Uterus (tissue), 4 donors: ENCODE data around the gene IL23R. TPM values are rescaled to one million over a fixed set of nuclear protein-coding genes. Genes with fewer than 3 reads are reported as not detected.

Experiments
- DNase-seq, 2 donors: peaks; one replicate each; pipeline ENCODE4 v3.0.0-alpha.2; 2019 to 2020
- H3K27ac ChIP-seq, 2 donors: fragments of 200-600 bp; sonication (generic); 1 replicate in 1 of 2; 2 replicates in 1 of 2; pipeline ENCODE4 v1.5.1; 2016 to 2018
- H3K27me3 ChIP-seq, 2 donors: fragments of 200-600 bp; sonication (generic); one replicate each; pipeline ENCODE4 v1.5.1; 2018 to 2019; ENCODE audit warnings: control low read depth in 1 of 2
- H3K36me3 ChIP-seq, 2 donors: fragments of 200-600 bp; sonication (generic); one replicate each; pipeline ENCODE4 v1.5.1; 2019; ENCODE audit warnings: control low read depth in 1 of 2
- H3K4me1 ChIP-seq, 2 donors: fragments of 200-600 bp; sonication (generic); one replicate each; pipeline ENCODE4 v1.5.1; 2018 to 2019; ENCODE audit warnings: control low read depth in 1 of 2
- H3K4me3 ChIP-seq, 2 donors: fragments of 200-600 bp; sonication (generic); 1 replicate in 1 of 2; 2 replicates in 1 of 2; pipeline ENCODE4 v1.5.1; 2018 to 2019; ENCODE audit warnings: mild to moderate bottlenecking in 1 of 2
- H3K9me3 ChIP-seq, 2 donors: fragments of 200-600 bp; sonication (generic); one replicate each; pipeline ENCODE4 v1.5.1; 2019; ENCODE audit warnings: control low read depth in 1 of 2
- POLR2A ChIP-seq, 2 donors: fragments of 450-650 bp; IDR thresholded peaks; one replicate each; pipeline ENCODE4 v1.6.1; 2016; ENCODE audit warnings: antibody characterized with exemption in 2 of 2, mild to moderate bottlenecking in 1 of 2, moderate library complexity in 1 of 2
- intact Hi-C: fragments of 100-400 bp; cut with DNase I; formaldehyde crosslinking; loops from one replicate; pipeline ENCODE4 v1.15.1; 2023; ENCODE audit warnings: low total_unique reads
- total RNA-seq, 4 donors: library from RNA; depleted of rRNA in 3 of 4; stranded (reverse); fragments of >200 nt in 3 of 4; gene quantifications; one replicate each; pipeline versions ENCODE4 v1.1.0 to v1.2.4, GENCODE V29; 2014 to 2023
- TF ChIP-seq, protein P1 (sequence below), 4 experiments: fragments of 200-600 bp in 2 of 4; fragments of 450-650 bp in 2 of 4; sonication (generic) in 2 of 4; IDR thresholded peaks; one replicate each; pipeline ENCODE4 v1.5.1; 2016 to 2019; ENCODE audit warnings: antibody characterized with exemption in 4 of 4, mild to moderate bottlenecking in 2 of 4, moderate library complexity in 1 of 4
- donor health status: DM: yes; HTN: yes; CAD: no.

Gene IL23R
- total RNA-seq, 4 donors from 2014 or later: 0.21 TPM; not detected in 3

DNA sequence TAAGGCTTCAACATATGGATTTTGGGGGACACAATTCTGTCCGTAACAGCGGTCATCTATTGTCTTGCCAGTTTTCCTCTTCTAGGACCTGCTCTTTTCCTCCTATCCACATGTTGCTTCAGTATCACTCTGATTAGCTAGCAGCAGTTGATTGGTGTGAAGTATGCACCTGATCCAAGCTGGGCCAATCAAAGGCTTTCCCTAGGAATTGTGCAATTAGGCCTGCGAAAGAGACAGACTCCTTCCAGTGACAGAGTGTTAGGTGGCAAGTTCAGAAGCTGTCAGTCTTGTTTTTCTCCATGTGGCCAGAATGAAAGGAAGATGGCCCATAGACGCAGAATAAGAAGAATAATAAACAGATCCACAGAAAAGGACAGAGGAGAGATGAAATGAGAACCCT, 107.3 kb downstream of the IL23R start:
- Histone ChIP-seq H3K9me3 (no peaks in the 10 kb centered on the region), H3K27me3 (no peaks in the 10 kb centered on the region), H3K4me3 (no peak overlapping the region), H3K27ac (no peak overlapping the region), H3K4me1 (no peaks in the 10 kb centered on the region), H3K36me3 (no peaks in the 10 kb centered on the region)
- intact Hi-C loops: no loop called here
- DNase-seq: no peak
- no peak for TF ChIP-seq POLR2A (IDR thresholded peaks at IDR 0.05)
- TF ChIP-seq, protein P1, sequence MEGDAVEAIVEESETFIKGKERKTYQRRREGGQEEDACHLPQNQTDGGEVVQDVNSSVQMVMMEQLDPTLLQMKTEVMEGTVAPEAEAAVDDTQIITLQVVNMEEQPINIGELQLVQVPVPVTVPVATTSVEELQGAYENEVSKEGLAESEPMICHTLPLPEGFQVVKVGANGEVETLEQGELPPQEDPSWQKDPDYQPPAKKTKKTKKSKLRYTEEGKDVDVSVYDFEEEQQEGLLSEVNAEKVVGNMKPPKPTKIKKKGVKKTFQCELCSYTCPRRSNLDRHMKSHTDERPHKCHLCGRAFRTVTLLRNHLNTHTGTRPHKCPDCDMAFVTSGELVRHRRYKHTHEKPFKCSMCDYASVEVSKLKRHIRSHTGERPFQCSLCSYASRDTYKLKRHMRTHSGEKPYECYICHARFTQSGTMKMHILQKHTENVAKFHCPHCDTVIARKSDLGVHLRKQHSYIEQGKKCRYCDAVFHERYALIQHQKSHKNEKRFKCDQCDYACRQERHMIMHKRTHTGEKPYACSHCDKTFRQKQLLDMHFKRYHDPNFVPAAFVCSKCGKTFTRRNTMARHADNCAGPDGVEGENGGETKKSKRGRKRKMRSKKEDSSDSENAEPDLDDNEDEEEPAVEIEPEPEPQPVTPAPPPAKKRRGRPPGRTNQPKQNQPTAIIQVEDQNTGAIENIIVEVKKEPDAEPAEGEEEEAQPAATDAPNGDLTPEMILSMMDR (IDR thresholded peaks at IDR 0.05): no peak

DNA sequence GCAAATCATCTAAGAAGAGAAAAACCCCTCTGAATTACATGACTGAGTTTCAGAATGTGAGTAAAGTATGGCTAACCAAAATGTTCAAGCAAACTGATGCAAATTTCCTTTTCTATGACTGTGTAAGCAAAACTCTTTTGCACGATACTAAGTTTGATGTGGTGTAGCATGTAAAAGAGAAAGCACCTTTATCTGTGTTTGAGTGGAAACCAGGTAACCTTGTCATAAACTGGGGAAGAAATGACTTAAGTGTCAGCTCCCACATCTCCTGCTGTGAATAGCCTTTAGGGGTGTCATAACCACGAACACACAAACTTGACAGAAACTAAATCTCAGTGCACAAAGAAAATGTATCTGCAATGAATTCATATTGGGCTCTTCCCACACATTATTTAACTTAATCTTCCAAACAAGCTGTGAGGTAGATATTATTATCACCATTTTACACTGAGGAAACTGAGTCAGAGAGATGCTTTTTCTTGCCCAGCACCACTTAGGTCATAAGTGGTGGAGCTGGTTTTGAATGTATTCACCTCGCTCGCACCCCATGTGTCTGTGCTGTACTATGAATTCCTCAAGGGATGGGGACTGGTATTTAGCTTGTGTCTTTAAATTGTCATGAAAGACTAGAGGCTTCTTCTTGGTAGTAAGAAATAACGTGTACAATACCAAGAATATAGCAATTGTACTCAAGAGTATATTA, 108.5 kb downstream of the IL23R start:
- H3K36me3 ChIP-seq: no peaks in the 10 kb centered on the region
- H3K27ac ChIP-seq: no peak overlapping the region
- DNase-seq: no peak
- no peaks in the 10 kb centered on the region for H3K27me3 ChIP-seq
- no peak overlapping the region for H3K4me3 ChIP-seq
- H3K4me1 ChIP-seq: no peaks in the 10 kb centered on the region
- intact Hi-C loops: no loop called here
- TF ChIP-seq, protein P1 (IDR thresholded peaks at IDR 0.05): no peak
- TF ChIP-seq POLR2A (IDR thresholded peaks at IDR 0.05): no peak
- H3K9me3 ChIP-seq: no peaks in the 10 kb centered on the region

DNA sequence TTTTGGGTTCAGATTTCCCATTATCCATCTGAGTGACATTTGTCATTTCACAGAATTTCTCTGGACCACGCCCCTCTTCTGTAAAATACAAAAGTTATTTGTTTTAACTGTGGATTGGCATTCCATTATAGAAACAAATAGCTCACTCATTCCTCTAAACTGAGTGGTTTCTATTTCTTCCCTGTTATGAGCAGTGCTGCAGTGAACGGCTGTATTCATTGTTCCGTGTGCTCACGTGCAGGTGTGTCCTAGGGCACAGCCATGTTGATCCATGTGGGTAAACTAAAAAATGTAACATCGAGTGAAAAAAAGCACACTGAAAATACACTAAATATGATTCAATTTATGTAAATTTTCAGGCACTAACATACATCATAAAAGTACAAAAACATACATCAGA, 114.4 kb downstream of the IL23R start:
- intact Hi-C loops: no loop called here
- no peaks in the 10 kb centered on the region for H3K27me3 ChIP-seq
- no peak overlapping the region for H3K27ac ChIP-seq
- H3K9me3 ChIP-seq: no peaks in the 10 kb centered on the region
- no peak overlapping the region for H3K4me3 ChIP-seq
- no peaks in the 10 kb centered on the region for H3K4me1 ChIP-seq
- DNase-seq: no peak
- TF ChIP-seq POLR2A (IDR thresholded peaks at IDR 0.05): no peak
- TF ChIP-seq, protein P1 (IDR thresholded peaks at IDR 0.05): no peak
- H3K36me3 ChIP-seq: no peaks in the 10 kb centered on the region

DNA sequence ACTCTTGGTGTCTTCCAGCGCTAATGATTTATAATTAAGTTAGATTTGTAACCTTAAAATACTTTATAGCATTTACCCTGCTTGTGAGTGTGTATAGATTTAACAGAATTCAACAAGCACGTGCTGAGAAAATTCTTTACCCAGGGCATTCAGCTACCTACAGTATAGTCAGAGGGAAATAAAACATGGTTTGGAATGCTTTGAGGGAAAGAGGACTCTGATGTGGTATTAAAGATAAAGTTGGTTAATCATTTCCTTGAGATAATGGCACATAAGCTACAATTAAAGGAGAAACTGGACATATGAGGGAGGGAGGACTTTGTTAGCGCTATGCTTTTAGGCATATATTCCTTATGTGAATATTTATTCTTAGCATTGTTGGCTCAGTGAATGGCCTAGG, 115.0 kb downstream of the IL23R start:
- Histone ChIP-seq H3K27me3 (no peaks in the 10 kb centered on the region), H3K36me3 (no peaks in the 10 kb centered on the region), H3K4me1 (no peaks in the 10 kb centered on the region), H3K27ac (no peak overlapping the region), H3K9me3 (no peaks in the 10 kb centered on the region), H3K4me3 (no peak overlapping the region)
- TF ChIP-seq, protein P1 (IDR thresholded peaks at IDR 0.05): no peak
- no peak for TF ChIP-seq POLR2A (IDR thresholded peaks at IDR 0.05)
- no peak for DNase-seq
- intact Hi-C loops: no loop called here

DNA sequence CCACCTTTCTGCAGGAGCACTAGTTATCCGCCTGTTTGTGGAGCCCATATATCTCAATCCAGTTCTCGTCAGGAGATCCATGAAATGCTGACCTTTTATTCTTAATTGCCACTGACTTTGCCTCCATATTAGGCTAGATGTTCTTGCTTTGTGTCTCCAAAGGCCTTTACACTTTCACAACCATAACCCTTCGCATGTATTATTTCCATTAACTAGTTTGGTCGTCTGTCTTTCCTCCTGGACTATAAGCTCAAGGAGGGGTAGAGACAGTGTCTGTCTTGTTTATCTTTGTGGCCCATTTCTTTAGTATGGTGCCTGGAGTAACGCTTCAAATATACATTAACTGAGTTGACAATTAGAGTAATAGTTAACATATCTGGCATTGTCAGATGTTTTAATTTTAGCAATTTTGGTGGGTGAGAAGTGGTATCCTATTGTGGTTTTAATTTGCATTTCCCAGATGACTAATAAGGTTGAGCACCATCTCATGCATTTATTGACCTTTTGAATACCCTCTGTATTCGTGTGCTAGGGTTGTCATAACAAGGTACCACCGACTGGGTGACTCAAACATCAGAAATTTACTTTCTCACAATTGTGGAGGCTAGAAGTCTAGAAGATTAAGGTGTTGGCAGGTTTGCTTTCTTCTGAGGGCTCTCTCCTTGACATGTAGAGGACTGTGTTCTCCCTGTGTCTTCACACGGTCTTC, 119.7 kb downstream of the IL23R start:
- intact Hi-C loops: no loop called here
- Histone ChIP-seq H3K4me3 (no peak overlapping the region), H3K27me3 (no peaks in the 10 kb centered on the region), H3K27ac (no peak overlapping the region), H3K9me3 (no peaks in the 10 kb centered on the region), H3K4me1 (no peaks in the 10 kb centered on the region), H3K36me3 (no peaks in the 10 kb centered on the region)
- no peak for DNase-seq
- TF ChIP-seq, protein P1 (IDR thresholded peaks at IDR 0.05): no peak
- TF ChIP-seq POLR2A (IDR thresholded peaks at IDR 0.05): no peak
